Neural cell (in vitro differentiated cells): ENCODE results near the gene FOXD2. TPM values are rescaled to one million over a fixed set of nuclear protein-coding genes. Genes with fewer than 3 reads are reported as not detected.

Source experiments
- H2AFZ ChIP-seq: fragments of 200-600, 300-800 bp; sonication (generic), shearing (Covaris generic); 2 replicates; pipeline ENCODE4 v1.6.0; 2014; ENCODE audit warnings: low read depth, mild to moderate bottlenecking, antibody characterized with exemption, low read length, moderate library complexity
- H3F3A ChIP-seq: fragments of 200-600 bp; shearing (Covaris generic); 2 replicates; pipeline ENCODE4 v1.6.1; 2016; ENCODE audit warnings: mild to moderate bottlenecking, moderate library complexity, mixed read lengths, antibody characterized with exemption, low read length; ENCODE audit not compliant: insufficient read depth, poor library complexity, severe bottlenecking
- H3K27ac ChIP-seq: fragments of 200-600, 300-800 bp; sonication (generic), shearing (Covaris generic); 2 replicates; pipeline ENCODE4 v1.5.1; 2014; ENCODE audit warnings: mild to moderate bottlenecking, low read length, moderate library complexity
- H3K27me3 ChIP-seq: fragments of 300-800, 200-600 bp; sonication (generic), shearing (Covaris generic); 2 replicates; pipeline ENCODE4 v1.6.0; 2014; ENCODE audit warnings: mild to moderate bottlenecking, low read depth, low read length, moderate library complexity; ENCODE audit not compliant: insufficient read depth
- H3K36me3 ChIP-seq: fragments of 300-800, 200-600 bp; sonication (generic), shearing (Covaris generic); 2 replicates; pipeline ENCODE4 v1.5.1; 2014; ENCODE audit warnings: mild to moderate bottlenecking, antibody characterized with exemption, low read length, moderate library complexity; ENCODE audit not compliant: insufficient read depth
- H3K4me2 ChIP-seq: fragments of 300-800, 200-600 bp; sonication (generic), shearing (Covaris generic); 2 replicates; pipeline ENCODE4 v1.6.0; 2014; ENCODE audit warnings: mild to moderate bottlenecking, low read length
- H3K4me3 ChIP-seq: fragments of 300-800, 200-600 bp; sonication (generic), shearing (Covaris generic); 2 replicates; pipeline ENCODE4 v1.5.1; 2014; ENCODE audit warnings: mild to moderate bottlenecking, low read length, moderate library complexity
- H3K79me2 ChIP-seq: fragments of 200-600 bp; shearing (Covaris generic); replicated peaks from 2 replicates; pipeline ENCODE4 v1.6.0; 2014; ENCODE audit warnings: mild to moderate bottlenecking, low read length, moderate library complexity; ENCODE audit not compliant: insufficient read depth
- H3K9ac ChIP-seq: fragments of 300-800, 200-600 bp; sonication (generic), shearing (Covaris generic); 2 replicates; pipeline ENCODE4 v1.6.1; 2016; ENCODE audit warnings: mild to moderate bottlenecking, low read length, mixed read lengths
- H3K9me2 ChIP-seq: fragments of 200-600 bp; shearing (Covaris generic); 2 replicates; pipeline ENCODE4 v1.6.1; 2016; ENCODE audit warnings: mild to moderate bottlenecking, low read length, mixed read lengths; ENCODE audit not compliant: insufficient read depth
- H3K9me3 ChIP-seq: fragments of 200-600, 300-800 bp; sonication (generic), shearing (Covaris generic); 2 replicates; pipeline ENCODE4 v1.6.1; 2016; ENCODE audit warnings: mild to moderate bottlenecking, mixed run types, low read length, moderate library complexity, mixed read lengths
- H4K20me1 ChIP-seq: fragments of 200-600 bp; shearing (Covaris generic); 2 replicates; pipeline ENCODE4 v1.6.1; 2016; ENCODE audit warnings: mild to moderate bottlenecking, mixed run types; ENCODE audit not compliant: insufficient read depth
- CTCF ChIP-seq: fragments of 450-650 bp; IDR thresholded peaks from 2 replicates; pipeline ENCODE4 v1.5.1; 2014; ENCODE audit warnings: antibody characterized with exemption, mild to moderate bottlenecking, moderate library complexity; ENCODE audit not compliant: poor library complexity, severe bottlenecking
- EP300 ChIP-seq: fragments of 450-650 bp; conservative IDR thresholded peaks from 2 replicates; pipeline ENCODE4 v1.6.1; 2014; ENCODE audit warnings: antibody characterized with exemption, mild to moderate bottlenecking, moderate library complexity; ENCODE audit not compliant: poor library complexity, severe bottlenecking
- EZH2 ChIP-seq: fragments of 200-600, 300-800 bp; shearing (Covaris generic), sonication (generic); IDR thresholded peaks from 2 replicates; pipeline ENCODE4 v1.6.1; 2014; ENCODE audit warnings: antibody characterized with exemption, low read length, borderline replicate concordance, mild to moderate bottlenecking; ENCODE audit not compliant: insufficient read depth, poor library complexity, severe bottlenecking
- MXI1 ChIP-seq: fragments of 450-650 bp; conservative IDR thresholded peaks from 2 replicates; pipeline ENCODE4 v1.6.1; 2014; ENCODE audit warnings: antibody characterized with exemption, mild to moderate bottlenecking; ENCODE audit not compliant: poor library complexity, severe bottlenecking
- POLR2AphosphoS5 ChIP-seq: IDR thresholded peaks from 2 replicates; pipeline ENCODE4 v1.6.1; 2012
- RAD21 ChIP-seq: fragments of 450-650 bp; conservative IDR thresholded peaks from 2 replicates; pipeline ENCODE4 v1.6.1; 2014; ENCODE audit warnings: antibody characterized with exemption, mild to moderate bottlenecking, moderate library complexity
- REST ChIP-seq: IDR thresholded peaks from 2 replicates; pipeline ENCODE4 v1.6.1; 2012; ENCODE audit warnings: borderline replicate concordance
- SMC3 ChIP-seq: fragments of 450-650 bp; conservative IDR thresholded peaks from 2 replicates; pipeline ENCODE4 v1.6.1; 2014; ENCODE audit warnings: antibody characterized with exemption, mild to moderate bottlenecking, moderate library complexity; ENCODE audit not compliant: poor library complexity
- TAF1 ChIP-seq: IDR thresholded peaks from 2 replicates; pipeline ENCODE4 v1.6.1; 2012; ENCODE audit warnings: low read depth
- polyA plus RNA-seq: library from polyadenylated mRNA; depleted of rRNA; stranded (reverse); fragments of >200 nt; gene quantifications from 2 replicates; pipeline ENCODE4 v1.2.3, GENCODE V29; 2014

The FOXD2 gene
- polyA plus RNA-seq, 1 donor from 2014 or later = not detected

GRCh38 chr1:47436304-47436978, 1.4 kb upstream of the FOXD2 start:
- no peaks in the 10 kb centered on the region for H3F3A ChIP-seq
- H4K20me1 ChIP-seq = no peaks in the 10 kb centered on the region
- H3K4me3 ChIP-seq = no peak overlapping the region
- no peak overlapping the region for H3K9ac ChIP-seq
- H3K27ac ChIP-seq = no peak overlapping the region
- no peak overlapping the region for H3K4me2 ChIP-seq
- peaks cover 99% of the 10 kb centered on the region for H3K27me3 ChIP-seq
- H3K36me3 ChIP-seq = no peaks in the 10 kb centered on the region
- H3K79me2 ChIP-seq = no peaks in the 10 kb centered on the region
- H3K9me3 ChIP-seq = no peaks in the 10 kb centered on the region
- no peak overlapping the region for H2AFZ ChIP-seq
- H3K9me2 ChIP-seq = no peaks in the 10 kb centered on the region
- no peak for TF ChIP-seq EZH2
- no peak for TF ChIP-seq MXI1
- peak; percentile 33 for TF ChIP-seq RAD21
- peak; percentile 63 for TF ChIP-seq CTCF
- TF ChIP-seq REST = no peak
- TF ChIP-seq TAF1 = no peak
- peak; percentile 47 for TF ChIP-seq SMC3
- TF ChIP-seq POLR2AphosphoS5 = no peak
- TF ChIP-seq EP300 = no peak

GRCh38 chr1:47436979-47437446, 831 bp upstream of the FOXD2 start:
- TF ChIP-seq POLR2AphosphoS5 (peak; percentile 65), EZH2 (no peak)

More at GRCh38 chr1:47436979-47437446, 831 bp upstream of the FOXD2 start:
- Histone ChIP-seq H3K9me3 (no peaks in the 10 kb centered on the region), H3K79me2 (no peaks in the 10 kb centered on the region), H3K9ac (no peak overlapping the region), H3K9me2 (no peaks in the 10 kb centered on the region), H3K4me2 (no peak overlapping the region), H3K4me3 (peak overlapping the region; percentile 60), H3K27me3 (peaks cover 99% of the 10 kb centered on the region), H3K27ac (no peak overlapping the region), H3K36me3 (no peaks in the 10 kb centered on the region), H3F3A (no peaks in the 10 kb centered on the region), H4K20me1 (no peaks in the 10 kb centered on the region), H2AFZ (no peak overlapping the region)
